ENCODE measurements around the gene PARD3.

GRCh38 chr10:34713875-34714274 lies 101.2 kb downstream of the PARD3 start:
- no peak for TF ChIP-seq CTCF (IDR thresholded peaks at IDR 0.05)
- TF ChIP-seq POLR2A (IDR thresholded peaks at IDR 0.05), result no peak
